HG02571 (cell line): ENCODE data around the gene FGD6.
"Not testable (repeated sequence)": the region's sequence is repeated elsewhere in the genome, so short reads cannot be mapped to it uniquely, and the experiment has no call there.

Experiments
- ATAC-seq: cut with Tn5 transposase; IDR thresholded peaks from one replicate; pipeline ENCODE4 v1.9.1; 2021; ENCODE audit warnings: mild to moderate bottlenecking, moderate library complexity; ENCODE audit not compliant: unreplicated experiment

The FGD6 gene

DNA sequence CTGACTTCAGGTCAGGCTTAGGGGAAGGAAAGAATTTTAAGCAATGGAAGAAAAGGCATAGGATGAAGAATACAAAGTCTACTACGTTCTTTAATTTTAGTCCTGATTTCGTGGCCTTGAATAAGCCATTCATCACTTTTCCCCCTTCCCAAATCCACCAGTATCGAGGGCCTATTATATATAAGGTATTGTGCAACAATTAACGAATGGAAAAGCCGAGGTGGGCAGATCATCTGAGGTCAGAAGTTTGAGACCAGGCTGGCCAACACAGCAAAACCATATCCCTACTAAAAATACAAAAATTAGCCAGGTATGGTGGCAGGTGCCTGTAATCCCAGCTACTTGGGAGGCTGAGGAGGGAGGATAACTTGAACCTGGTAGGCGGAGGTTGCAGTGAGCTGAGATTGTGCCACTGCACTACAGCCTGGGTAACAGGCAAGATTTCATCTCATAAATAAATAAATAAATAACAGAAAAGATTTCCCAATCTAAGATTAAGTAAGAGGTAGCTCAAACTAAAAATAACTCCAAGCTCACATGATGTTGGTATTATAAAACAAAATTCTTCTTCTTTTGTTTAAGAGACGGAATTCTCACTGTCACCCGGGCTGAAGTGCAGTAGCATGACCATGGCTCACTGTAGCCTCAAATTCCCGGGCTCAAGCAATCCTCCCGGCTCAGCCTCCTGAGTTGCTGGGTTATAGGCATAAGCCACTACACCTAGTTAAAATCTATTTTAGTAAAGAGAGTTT, 85.5 kb downstream of the FGD6 start:
- no peak for ATAC-seq

DNA sequence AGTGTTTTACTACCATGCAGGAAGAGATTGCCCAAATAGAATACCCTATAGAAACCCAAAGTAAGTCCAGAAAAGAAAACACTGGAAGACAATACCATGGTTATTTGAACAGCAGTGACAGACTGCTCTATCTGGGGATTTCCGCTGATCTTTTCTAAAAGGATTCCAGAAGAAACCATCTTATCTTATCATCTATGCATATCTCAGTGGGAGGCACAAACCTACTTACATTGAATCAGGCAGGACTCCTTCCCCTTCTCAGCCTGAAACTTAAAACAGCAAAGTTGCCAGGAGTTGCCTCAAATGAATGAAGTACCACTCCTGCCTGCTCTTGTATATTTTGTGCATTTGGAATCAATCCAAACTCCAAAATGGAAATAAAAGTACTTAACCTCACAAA, 87.2 kb downstream of the FGD6 start:
- ATAC-seq, result no peak

DNA sequence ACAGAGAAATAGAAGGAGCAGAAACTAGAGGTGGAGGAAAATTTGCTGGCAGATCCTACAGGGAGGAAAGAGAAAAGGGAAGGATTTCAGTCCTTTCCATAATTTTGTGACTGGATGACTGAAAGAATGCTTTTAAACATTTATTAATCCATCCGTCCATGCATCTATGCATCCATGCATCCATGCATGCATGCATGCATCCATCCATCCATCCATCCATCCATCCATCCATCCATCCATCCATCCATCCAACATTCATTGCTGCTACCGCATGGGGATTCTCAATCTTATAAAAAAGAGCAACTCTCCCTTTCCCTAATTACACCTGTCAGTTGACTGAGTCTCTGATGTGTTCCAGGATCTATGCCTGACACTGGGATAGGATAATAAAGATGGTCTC, 88.2 kb downstream of the FGD6 start:
- no peak for ATAC-seq

DNA sequence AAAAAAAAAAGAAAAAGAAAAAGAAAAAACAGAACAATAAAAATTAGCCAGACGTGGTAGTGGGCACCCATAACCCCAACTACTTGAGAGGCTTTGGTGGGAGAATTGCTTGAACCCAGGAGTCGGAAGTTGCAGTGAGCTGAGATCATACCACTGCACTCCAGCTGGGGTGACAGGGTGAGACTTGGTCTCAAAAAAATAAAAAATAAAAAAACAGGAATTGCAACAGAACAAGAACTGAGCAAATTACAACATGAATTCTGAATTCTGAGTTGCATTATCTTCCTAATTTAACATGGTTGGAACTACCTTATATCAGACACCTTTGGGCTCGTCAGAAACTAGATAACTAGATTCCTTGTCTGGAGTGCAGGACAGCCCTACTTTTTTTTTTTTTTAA, 90.5 kb downstream of the FGD6 start:
- no peak for ATAC-seq

DNA sequence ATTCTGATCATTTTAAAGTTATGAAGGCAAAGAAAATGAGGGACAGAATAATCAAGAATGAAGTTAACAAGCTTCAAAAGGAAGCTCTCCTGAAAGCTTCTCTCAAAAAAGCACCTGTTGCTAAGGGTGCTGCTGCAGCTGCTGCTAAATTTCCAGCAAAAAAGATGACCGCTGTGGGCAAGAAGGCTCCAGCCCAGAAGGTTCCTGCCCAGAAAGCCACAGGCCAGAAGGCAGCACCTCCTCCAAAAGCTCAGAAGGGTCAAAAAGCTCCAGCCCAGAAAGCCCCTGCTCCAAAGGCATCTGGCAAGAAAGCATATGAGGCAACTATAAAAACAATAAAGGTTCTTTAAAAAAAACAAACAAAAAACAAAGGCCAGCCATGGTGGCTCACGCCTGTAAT, 91.2 kb downstream of the FGD6 start:
- no peak for ATAC-seq

DNA sequence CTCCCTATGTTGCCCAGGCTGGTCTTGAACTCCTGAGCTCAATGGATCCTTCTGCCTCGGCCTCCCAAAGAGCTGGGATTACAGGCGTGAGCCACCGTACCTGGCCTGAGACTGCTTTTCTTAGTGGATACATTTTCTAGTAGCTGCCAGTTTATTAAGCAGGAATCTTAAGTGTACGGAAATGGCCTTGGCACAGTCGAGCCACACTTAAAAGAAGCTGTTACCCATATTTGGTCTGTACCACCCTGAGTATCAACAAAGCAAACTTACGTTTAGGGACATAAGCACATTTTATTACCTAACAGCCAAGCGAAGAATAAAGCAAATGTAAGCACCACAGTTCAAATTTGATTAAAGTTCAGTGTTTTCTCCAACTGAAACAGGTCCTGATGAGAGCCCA, 93.2 kb downstream of the FGD6 start:
- no peak for ATAC-seq

DNA sequence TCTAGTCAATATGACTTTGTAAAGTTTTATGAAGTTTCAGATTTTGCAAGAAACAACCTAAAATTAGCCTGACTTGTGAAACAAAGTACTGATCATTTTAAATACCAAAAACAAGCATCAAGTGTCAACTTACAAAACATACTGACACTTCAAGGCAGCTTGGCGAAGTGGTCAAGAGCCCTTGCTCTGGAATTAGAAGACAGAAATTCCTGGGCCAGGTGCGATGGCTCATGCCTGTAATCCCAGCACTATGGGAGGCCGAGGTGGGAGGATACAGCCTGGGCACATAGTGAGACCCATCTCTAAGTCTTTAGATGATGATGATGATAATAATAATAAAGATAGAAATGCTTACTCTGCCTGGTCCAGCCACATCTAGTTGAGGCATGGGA, 98.5 kb downstream of the FGD6 start:
- no peak for ATAC-seq

DNA sequence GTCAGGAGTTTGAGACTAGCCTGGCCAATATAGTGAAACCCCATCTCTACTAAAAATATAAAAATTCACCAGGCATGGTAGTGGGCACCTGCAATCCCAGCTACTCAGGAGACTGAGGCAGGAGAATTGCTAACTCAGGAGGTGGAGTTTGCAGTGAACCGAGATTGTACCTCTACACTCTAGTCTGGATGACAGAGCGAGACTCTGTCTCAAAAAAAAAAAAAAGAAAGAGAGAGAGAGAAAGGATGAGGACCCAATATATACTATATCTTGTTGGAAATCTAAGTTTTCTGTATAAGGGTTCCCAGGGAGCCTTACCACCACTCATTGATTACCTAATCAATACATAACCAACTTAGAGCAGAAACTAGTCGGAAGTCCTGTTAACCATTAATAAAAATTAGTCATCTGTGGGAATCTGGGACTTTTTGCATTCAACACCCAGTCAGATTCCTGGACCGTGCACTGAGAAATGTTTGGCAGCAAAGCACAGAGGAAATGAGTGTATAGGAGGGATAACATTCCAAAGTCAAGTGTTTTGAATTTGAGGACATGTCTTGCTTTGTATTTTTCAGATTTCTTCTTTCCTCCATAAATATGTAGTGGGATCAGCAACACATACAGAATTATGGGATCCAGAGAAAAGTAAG, 99.0 kb downstream of the FGD6 start:
- no peak for ATAC-seq

DNA sequence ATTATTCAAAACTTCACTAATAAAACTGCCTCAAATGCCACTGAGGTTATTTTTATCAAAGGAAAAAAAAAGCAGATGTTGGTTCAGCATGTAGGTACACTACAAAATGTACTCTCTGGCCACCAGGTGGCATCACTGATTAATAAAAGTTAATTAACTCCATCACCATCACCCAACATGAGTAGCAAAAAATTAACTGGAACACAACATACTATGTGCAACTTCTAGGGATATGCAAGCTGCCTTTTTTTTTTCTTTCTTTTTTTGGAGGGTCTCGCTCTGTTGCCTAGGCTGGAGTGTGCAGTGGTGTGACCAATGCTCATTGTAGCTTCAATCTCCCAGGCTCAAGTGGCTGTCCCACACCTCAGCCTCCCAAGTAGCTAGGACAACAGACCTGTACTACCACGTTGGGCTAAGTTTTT, 100.1 kb downstream of the FGD6 start:
- ATAC-seq, result no peak

DNA sequence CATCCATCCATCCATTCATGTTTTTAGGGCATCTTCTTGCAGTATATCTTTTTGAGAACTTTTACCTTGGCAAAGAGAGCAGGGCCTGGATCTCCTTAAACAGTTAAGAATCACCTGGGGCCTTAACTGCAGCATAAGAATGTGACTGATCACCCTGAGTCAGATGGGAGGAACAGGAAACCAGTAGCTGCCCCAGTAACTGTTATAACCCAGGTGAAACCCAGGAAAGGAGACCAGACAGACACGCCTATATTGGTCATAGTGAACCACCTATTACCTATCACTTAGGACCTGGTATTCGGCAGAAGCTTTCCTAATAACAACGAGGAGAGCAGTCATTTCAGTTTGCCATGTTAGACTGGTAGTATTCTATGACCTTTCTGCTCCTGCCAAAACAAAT, 100.5 kb downstream of the FGD6 start:
- no peak for ATAC-seq

DNA sequence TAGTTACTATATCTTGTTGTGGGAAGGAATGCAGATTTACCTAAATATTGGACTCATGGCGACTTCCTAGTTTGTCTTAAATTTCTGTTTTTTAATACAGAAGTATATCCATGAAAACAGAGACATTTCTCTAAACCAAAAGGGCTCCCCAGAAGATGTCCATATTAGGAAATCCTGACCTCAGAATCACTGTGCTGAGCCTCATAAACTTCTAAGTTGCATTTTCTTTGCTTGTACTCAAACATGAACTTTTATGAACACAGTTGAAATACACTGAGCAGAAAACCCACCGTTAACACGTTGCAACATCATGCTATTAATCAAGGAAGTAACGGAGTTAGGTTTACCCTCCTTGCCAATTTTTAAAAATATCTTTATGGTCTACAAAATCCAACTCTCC, 100.9 kb downstream of the FGD6 start:
- ATAC-seq, result no peak

DNA sequence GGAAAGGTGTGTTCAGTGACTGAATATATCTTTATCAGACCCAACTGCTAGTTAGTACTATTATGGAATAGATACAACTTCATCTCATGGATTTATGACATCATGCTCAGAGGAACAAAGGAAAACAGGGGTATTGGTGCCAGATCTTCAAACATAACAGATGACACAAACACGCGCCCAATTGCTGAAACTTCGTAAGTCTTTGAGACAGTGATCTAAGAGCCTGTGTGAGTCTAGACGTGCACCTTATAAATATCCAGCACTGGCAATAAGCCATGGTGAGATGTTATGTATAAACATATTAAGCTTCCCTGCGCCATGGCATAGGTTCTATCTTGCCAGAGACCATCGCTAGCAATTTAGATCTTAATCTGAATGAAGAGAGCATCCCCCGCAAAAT, 101.6 kb downstream of the FGD6 start:
- ATAC-seq, result no peak

DNA sequence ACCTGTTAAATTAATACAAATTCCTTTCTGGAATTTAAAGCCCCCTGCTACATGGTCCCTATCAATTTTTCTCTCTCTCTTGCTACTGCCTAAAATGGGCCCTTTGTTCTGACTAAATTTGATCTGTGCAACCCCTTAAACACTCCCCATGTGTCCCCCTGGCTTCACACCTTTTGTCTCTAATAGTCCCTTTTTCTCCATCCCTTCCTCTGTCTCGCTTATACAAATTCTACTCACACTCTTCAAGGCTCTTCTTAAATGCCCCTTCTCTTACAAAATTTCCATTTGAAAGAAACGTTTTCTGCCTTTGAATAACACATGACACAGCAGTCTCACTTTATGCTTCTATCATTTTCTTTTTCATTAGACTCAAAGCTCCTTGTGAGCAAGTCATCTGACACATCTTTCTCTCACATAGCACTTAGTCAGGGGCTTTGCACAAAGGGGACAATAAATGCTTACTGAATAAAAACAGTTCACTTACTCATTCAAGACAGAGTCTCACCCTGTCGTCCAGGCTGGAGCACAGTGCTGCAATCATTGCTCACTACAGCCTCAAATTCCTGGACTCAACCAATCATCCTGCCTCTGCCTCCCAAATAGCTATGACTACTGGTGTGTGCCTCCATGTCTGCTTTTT, 102.4 kb downstream of the FGD6 start:
- no peak for ATAC-seq

DNA sequence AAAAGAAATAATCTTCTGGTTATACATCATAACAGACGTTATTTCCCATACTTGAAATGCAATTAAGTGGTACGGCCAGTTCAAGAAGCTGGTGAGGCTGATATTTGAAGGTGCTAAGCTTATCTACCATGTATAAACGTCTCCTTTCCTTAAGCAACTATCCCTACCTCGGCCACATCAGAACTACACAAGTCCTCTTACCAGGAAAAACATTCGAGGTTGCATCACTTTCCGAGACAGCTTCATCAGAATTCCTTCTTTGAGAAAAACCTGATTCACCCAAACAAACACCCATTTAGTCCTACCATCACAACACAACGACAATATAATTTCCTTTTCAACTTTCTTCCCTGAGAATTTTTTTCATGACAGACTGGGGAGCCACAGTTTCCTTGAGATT, 109.9 kb downstream of the FGD6 start:
- ATAC-seq, result no peak

DNA sequence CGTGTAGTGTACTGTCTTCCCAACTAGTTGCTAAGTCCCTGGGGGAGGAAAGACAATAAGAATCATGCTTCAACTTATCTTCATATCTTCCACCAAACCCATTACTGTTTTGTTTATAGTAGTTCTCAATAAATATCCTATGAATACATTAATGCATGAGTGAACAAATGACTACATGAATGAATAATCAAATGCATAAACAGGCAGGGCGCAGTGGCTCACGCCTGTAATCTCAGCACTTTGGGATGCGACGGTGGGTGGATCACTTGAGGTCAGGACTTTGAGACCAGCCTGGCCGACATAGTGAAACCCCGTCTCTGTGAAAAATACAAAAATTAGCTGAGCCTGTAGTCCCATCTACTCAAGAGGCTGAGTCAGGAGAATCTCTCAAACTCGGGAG, 111.7 kb downstream of the FGD6 start:
- ATAC-seq, result no peak

DNA sequence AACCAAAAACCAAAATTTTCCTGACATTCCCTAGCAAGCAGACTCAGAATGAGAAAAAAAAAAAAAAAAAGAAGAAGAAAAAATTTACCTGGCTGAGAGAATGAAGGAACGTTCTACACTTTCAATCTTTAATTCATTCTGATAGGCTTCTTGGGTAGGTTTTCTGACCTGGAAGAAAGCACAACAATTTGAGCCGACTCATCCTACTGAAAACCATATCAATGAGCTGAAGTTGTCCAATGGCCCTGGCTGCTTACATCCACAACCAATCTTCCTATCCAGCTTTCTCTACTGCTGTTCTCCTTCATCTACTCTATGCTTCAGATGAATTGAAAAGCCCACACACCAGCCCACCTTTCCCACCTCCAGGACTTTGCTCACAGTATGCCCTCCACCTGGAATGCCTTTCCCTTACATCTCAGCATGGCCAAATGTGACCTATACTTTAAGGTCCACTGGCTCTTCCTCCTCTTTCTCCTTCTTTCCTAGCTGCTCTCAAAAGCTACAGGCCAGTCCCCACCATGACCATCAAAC, 112.3 kb downstream of the FGD6 start:
- no peak for ATAC-seq

DNA sequence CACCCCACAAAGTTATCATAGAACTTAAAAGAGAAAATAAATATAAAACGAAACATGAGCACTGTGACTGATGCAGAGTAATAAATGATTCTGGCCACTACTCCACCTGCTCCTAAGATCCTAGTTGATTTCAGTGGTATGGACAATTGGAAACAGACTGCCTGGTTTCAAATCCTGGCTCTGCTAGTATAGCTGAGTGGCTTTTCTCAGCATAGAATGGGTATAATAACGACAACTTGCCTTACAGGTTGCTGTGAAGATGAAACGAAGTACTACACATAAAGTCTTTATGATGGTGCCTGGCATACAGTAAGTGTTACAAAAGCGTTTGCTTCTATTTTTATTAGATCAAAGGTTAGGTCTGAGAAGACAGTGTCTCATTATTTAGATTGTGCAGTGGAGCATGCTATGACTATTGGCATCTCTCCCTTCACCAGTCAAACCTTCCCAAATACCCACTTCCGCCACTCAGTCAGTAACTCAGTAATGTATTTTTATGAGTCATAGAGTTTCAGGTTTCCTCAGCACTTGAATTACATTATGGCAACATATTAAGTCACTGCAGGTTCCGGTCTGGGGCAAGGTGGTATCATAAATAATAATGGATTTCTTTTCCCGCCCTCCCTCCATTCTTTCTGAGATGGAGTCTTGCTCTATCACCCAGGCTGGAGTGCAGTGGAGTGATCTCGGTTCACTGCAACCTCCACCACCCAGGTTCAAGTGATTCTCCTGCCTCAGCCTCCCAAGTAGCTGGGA, 114.2 kb downstream of the FGD6 start:
- ATAC-seq, result peak; percentile 92

DNA sequence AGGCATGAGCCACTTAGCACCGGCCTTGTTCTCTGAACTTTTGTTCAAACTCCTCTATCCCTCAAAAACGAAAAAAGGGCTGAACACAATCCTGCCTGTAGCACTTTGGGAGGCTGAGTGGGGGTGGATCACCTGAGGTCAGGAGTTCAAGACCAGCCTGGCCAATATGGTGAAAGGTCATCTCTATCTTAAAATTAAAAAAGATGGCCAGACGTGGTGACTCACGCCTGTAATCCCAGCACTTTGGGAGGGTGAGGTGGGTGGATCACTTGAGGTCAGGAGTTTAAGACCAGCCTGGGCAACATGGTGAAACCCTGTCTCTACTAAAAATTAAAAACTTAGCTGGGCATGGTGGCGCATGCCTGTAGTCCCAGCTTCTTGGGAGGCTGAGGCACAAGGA, 115.3 kb downstream of the FGD6 start:
- not testable (repeated sequence) for ATAC-seq

DNA sequence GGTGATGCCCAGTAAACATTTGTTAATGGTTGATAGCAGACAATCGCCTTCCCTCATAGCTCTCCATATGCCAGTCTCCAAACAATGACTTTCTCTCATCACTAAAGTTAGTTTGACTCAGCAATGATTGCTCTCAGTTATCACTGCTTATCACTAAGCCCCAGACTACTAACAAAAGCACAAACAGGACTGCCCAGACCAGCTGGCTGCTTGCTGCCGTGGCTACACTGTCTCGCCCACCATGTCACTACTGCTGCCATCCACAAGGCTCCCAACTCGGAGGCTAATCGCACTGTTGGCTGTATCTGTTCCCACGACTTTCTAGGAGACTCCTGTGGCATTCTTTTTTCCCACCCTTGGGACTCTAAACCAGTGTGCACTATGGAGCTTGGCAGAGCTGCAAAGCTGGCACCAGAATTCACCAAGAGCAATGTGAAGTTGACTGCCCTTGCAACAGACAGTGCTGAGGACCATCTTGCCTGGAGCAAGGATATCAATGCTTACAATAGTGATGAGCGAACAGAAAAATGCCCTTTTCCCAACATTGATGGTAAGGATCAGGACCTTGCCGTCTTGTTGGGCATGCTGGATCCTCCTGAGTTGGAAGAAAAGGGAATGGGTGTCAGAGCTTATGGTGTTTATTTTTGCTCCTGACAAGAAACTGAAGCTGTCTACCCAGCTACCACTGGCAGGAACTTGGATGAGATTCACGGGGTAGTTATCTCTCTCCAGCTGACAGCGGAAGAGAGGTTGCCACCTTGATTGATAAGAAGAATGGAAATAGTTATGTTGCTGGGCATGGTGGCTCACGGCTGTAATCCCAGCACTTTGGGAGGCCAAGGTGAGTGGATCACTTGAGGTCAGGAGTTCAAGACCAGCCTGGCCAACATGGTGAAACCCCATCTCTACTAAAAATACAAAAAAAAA, 116.7 kb downstream of the FGD6 start:
- no peak for ATAC-seq

DNA sequence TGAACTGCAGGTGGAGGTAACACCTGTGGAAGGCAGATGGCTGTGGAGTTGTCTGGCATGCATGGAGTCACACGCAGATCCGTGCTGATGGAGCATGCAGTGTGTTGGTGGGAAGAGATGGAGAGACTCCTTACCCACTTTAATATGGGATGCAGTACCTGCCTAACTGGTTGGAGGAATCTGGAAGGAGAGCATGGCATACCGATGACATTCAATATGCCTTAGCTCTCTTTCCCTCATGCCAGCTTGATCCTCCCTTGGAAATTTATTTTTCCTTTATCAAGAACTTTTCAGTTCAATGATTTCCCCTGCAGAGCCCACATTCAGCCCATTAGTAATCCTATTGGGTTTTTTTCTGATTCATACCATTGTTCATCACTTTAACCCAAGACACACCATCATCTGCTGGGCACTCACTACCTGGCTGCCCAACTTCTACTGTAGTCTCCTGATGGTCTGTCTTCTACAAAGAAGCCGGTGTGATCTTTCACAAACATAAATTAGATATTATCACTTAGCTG, 117.9 kb downstream of the FGD6 start:
- ATAC-seq, result no peak
